Measurements from ENCODE around the gene SEMA5B.

Gene SEMA5B

DNA sequence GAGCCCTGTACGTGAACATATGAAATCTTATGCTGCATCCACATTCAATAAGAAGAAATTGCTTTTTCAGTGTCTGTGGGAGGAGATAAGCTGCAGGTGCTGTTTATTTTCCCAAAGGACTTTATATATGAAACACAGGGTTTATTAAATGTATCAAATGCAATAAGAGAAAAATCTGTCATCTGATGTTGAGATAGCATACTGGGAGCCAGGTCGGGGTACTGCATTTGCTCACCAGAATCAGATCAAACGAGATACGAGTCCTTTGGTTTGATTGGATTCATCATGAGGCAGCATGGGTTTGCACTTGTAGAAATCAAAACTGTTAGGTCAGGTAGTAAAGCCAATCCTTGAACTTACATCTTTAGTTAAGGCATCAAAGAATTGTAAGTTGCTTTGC is 141.3 kb downstream of the SEMA5B start:
- TF ChIP-seq, protein P1, sequence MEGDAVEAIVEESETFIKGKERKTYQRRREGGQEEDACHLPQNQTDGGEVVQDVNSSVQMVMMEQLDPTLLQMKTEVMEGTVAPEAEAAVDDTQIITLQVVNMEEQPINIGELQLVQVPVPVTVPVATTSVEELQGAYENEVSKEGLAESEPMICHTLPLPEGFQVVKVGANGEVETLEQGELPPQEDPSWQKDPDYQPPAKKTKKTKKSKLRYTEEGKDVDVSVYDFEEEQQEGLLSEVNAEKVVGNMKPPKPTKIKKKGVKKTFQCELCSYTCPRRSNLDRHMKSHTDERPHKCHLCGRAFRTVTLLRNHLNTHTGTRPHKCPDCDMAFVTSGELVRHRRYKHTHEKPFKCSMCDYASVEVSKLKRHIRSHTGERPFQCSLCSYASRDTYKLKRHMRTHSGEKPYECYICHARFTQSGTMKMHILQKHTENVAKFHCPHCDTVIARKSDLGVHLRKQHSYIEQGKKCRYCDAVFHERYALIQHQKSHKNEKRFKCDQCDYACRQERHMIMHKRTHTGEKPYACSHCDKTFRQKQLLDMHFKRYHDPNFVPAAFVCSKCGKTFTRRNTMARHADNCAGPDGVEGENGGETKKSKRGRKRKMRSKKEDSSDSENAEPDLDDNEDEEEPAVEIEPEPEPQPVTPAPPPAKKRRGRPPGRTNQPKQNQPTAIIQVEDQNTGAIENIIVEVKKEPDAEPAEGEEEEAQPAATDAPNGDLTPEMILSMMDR (IDR thresholded peaks at IDR 0.05; ENCODE audit: extremely low read depth, missing control alignments), result no peak

DNA sequence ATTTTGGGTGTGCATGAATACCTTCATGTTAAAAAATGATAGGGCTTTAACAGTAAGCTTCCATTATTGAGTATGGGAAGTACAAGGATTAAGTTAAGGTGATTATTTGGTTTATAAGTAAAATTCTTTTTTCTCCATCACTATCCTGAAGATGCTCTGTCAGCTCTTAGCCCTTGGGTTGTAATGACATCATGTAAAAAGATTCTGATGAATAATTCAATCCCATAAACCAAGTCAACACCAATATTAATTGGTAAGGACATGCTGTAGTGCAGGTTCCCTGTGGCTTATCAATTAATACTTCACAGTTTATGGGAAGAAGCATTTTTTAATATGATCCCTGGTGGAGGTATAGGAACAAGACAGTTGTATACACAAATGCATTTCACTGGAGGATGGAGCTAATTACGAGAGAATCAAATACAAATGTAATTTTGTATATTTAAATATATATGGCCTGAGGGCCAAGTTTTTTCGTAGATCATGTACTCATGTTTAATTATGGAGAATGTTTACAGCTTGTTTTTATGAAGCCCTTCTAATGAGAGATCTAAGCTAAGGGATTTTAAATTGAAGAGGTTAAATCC is 145.1 kb downstream of the SEMA5B start:
- DNase-seq (ENCODE audit: low spot score), result no peak
- TF ChIP-seq, protein P1 (IDR thresholded peaks at IDR 0.05; ENCODE audit: extremely low read depth, missing control alignments), result no peak

More for the DNA sequence above, 141.3 kb downstream of the SEMA5B start:
- no peak for DNase-seq (ENCODE audit: low spot score)

DNA sequence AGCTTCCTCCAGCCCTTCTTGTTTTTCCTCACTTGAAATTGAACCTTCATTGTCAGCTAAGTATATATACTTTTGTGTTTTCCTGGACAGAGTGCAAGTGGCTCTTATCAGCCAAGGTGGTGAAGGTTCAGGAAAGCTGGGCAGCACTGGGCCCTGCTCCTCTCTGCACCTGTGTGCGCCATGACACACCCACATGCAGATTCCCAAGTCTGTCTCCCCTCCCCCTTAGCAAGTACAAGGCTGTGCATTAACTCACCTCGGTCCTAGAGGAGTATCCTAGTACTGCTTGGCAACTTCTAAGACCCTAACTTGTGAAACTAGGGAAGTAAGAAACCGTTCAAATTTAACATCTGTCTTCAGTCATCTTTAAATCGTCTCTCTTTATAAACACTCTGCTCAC is 146.9 kb downstream of the SEMA5B start:
- TF ChIP-seq, protein P1 (IDR thresholded peaks at IDR 0.05; ENCODE audit: extremely low read depth, missing control alignments), result no peak
- no peak for DNase-seq (ENCODE audit: low spot score)

DNA sequence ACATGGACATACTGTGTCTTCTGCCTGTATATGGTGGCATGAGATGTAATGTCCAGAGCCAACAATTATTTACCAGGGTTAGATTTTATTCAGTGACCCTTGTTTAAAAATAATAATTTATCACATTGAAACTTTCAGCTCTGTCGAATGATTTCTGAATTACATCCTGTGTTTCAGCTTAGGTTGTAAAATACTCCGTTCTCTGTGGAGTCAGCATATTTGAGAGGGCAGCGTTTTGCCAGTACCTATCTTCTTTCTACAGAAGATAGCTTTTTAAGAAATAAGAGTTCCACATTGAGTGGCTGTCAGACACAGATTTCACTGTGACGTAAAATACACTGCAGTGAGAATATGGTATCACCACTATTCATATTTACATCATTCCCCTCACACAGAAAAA is 147.4 kb downstream of the SEMA5B start:
- DNase-seq (ENCODE audit: low spot score), result no peak
- TF ChIP-seq, protein P1 (IDR thresholded peaks at IDR 0.05; ENCODE audit: extremely low read depth, missing control alignments), result no peak

DNA sequence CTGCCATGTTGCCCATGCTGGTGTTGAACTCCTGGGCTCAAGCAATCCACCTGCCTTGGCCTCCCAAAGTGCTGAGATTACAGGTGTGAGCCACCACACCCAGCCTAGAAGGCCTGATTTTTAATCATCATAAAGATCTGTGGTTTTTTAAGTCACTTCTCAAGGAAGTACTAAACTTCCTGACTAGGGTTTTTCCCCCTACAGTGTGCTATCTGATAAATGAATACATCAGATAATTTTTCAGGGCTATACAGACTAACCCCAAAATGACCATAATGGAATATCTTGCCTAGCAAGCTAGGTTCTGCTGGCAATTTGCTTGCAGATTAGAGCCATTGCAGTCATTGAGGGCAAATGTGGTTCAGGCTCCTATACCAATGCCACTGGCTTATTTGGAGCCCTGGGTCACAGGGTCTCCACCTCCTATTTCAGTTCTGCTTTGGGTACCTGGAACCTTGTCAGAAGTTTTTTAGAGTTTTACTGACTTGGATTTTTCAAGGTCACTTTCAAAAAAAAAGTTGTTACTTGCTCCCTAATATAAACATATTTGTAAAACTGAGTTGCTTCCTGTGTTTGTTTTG is 151.9 kb downstream of the SEMA5B start:
- DNase-seq (ENCODE audit: low spot score), result no peak
- TF ChIP-seq, protein P1 (IDR thresholded peaks at IDR 0.05; ENCODE audit: extremely low read depth, missing control alignments), result no peak

DNA sequence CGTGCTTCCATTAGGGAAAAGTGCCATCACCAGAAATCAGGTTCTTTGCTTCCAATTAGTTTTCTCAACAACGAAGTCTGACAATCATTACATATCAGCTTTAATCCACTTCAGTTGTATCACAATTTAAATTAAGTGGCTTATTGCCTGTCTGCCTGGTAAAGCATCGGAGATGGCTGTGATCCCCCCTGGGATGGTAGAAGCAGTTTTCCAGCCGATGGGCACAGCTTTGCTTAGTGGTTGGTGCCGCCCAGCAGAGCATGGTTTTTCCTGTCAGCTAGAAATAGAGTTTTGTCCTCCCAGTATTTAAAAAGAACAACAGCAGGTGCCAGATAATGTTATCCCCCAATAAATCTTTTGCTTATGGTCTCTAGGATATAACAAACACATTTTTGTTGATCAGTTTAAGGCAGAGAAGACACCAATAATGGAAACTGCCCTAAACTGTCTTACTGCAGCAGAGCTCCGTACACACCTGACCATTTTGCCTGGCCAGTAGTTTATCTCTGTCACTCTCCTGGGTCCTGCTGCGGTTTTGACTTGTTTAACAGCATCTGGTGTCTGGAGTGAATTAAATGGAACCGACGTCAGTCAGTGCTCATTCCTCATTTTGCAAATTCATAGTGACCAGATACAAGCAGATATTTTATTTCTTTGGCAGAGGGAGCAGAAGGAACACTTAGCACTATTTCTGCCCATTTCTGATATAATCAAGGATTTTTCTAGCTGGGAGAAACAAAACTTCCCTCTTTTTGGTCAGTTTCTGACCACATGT is 153.6 kb downstream of the SEMA5B start:
- DNase-seq (ENCODE audit: low spot score), result no peak
- TF ChIP-seq, protein P1 (IDR thresholded peaks at IDR 0.05; ENCODE audit: extremely low read depth, missing control alignments), result no peak

DNA sequence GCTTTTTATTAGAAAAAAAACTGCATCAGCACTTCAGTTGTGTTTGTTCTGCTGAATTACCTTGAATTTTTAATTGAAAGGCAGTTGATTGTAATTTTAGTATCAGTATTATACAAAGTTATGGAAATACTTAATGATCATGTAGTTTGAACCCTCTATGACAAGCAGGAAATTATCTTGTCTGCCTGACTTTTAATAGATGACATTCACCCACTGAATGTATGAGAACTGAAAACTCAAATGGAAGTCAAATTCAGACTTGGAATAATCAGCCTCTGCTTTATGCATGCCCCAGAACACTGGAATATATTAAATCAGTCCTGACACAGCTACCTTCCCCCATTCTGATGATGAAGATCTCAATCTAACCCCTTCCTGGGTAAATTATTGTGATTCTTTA is 159.2 kb downstream of the SEMA5B start:
- TF ChIP-seq, protein P1 (IDR thresholded peaks at IDR 0.05; ENCODE audit: extremely low read depth, missing control alignments), result no peak
- no peak for DNase-seq (ENCODE audit: low spot score)

Data from GM20000 (cell line).